PC-3 (cell line): Measurements from ENCODE around the gene C12orf57. TPM values are rescaled to one million over a fixed set of nuclear protein-coding genes. Genes with fewer than 3 reads are reported as not detected.

Source experiments
- ATAC-seq: fragments of 200-7000 bp; cut with Tn5 transposase; 2 replicates; pipeline ENCODE4 v1.9.1; 2020; ENCODE audit warnings: mild to moderate bottlenecking, moderate library complexity
- BruUV-seq: library from RNA; stranded (reverse); fragments of 400-500 nt; replicated peaks from 2 replicates; lab custom pipeline; 2021; lab: Mats Ljungman, UMichigan
- CTCF ChIA-PET: fragments of 300-600 bp; sonication (Branson Sonifier 250); formaldehyde crosslinking; loops from one replicate; lab custom pipeline; 2022; ENCODE audit warnings: antibody characterized with exemption; lab: Charles Lee
- POLR2A ChIA-PET: fragments of 300-600 bp; sonication (Branson Sonifier 250); formaldehyde crosslinking; loops from one replicate; lab custom pipeline; 2022; ENCODE audit warnings: antibody characterized with exemption; ENCODE audit not compliant: unreplicated experiment; lab: Charles Lee
- DNase-seq: peaks from one replicate; pipeline ENCODE4 v3.0.0-alpha.2; 2015
- H2AFZ ChIP-seq: fragments of 300-600 bp; sonication (generic); 2 replicates; pipeline ENCODE4 v1.6.0; 2016; ENCODE audit warnings: antibody characterized with exemption, low read length
- H3F3A ChIP-seq: fragments of 300-600 bp; sonication (generic); one replicate; pipeline ENCODE4 v1.6.0; 2017; ENCODE audit warnings: antibody characterized with exemption, low read length, control low read depth, mild to moderate bottlenecking; ENCODE audit not compliant: unreplicated experiment
- H3K27ac ChIP-seq: fragments of 300-600 bp; sonication (generic); 2 replicates; pipeline ENCODE4 v1.5.1; 2016; ENCODE audit warnings: mild to moderate bottlenecking, low read length
- H3K27me3 ChIP-seq: fragments of 300-600 bp; sonication (generic); 2 replicates; pipeline ENCODE4 v1.6.1; 2016; ENCODE audit warnings: low read length, mixed read lengths
- H3K36me3 ChIP-seq: fragments of 300-600 bp; sonication (generic); 2 replicates; pipeline ENCODE4 v1.6.1; 2016; ENCODE audit warnings: low read depth, mixed run types, low read length, mixed read lengths
- H3K4me1 ChIP-seq: fragments of 300-600 bp; sonication (generic); 2 replicates; pipeline ENCODE4 v1.5.1; 2016; ENCODE audit warnings: low read length; ENCODE audit not compliant: insufficient read depth
- H3K4me2 ChIP-seq: fragments of 300-600 bp; sonication (generic); 2 replicates; pipeline ENCODE4 v1.6.0; 2016; ENCODE audit warnings: low read length
- H3K4me3 ChIP-seq: fragments of 300-600 bp; sonication (generic); 2 replicates; pipeline ENCODE4 v1.5.1; 2016; ENCODE audit warnings: mild to moderate bottlenecking, low read length, mixed read lengths
- H3K79me2 ChIP-seq: fragments of 300-600 bp; sonication (generic); 2 replicates; pipeline ENCODE4 v1.6.1; 2017; ENCODE audit warnings: low read length, mixed read lengths
- H3K9ac ChIP-seq: fragments of 300-600 bp; sonication (generic); 2 replicates; pipeline ENCODE4 v1.6.0; 2016; ENCODE audit warnings: mild to moderate bottlenecking, low read length
- H3K9me2 ChIP-seq: fragments of 300-600 bp; sonication (generic); replicated peaks from 2 replicates; pipeline ENCODE4 v1.6.1; 2016; ENCODE audit warnings: mixed run types, low read length, mixed read lengths
- H3K9me3 ChIP-seq: fragments of 300-600 bp; sonication (generic); 2 replicates; pipeline ENCODE4 v1.6.1; 2016; ENCODE audit warnings: low read length, mixed read lengths
- H4K20me1 ChIP-seq: fragments of 300-600 bp; sonication (generic); 2 replicates; pipeline ENCODE4 v1.6.1; 2016; ENCODE audit warnings: low read length, mixed read lengths
- CTCF ChIP-seq: fragments of 300-600 bp; sonication (generic); conservative IDR thresholded peaks from 2 replicates; pipeline ENCODE4 v1.5.1; 2017; ENCODE audit warnings: antibody characterized with exemption, low read depth, mild to moderate bottlenecking, low read length
- EZH2 ChIP-seq: fragments of 300-600 bp; sonication (generic); IDR thresholded peaks from one replicate; pipeline ENCODE4 v1.6.1; 2017; ENCODE audit warnings: antibody characterized with exemption, mild to moderate bottlenecking, low read length; ENCODE audit not compliant: unreplicated experiment
- EZH2phosphoT487 ChIP-seq: fragments of 300-600 bp; sonication (generic); IDR thresholded peaks from 2 replicates; pipeline ENCODE4 v1.6.1; 2018; ENCODE audit warnings: mild to moderate bottlenecking, antibody characterized with exemption, low read length, borderline replicate concordance
- intact Hi-C: fragments of 100-400 bp; cut with micrococcal nuclease; formaldehyde crosslinking; loops from 2 replicates; pipeline ENCODE4 v1.9.0; 2023
- total RNA-seq: library from RNA; depleted of rRNA; stranded (reverse); fragments of >200 nt; gene quantifications from 2 replicates; pipeline ENCODE4 v1.2.3, GENCODE V29; 2014

C12orf57 gene
- total RNA-seq, 1 experiment from 2014 or later = 125 TPM

- H3K79me2 ChIP-seq = peaks cover 49% of the 10 kb centered on the region
- no peak for DNase-seq
Measured at GRCh38 chr12:6967651-6968100, 23.9 kb downstream of the C12orf57 start.

GRCh38 chr12:6968426-6968825, 24.6 kb downstream of the C12orf57 start:
- CTCF ChIA-PET = interaction anchor here (1.1 kb wide), 1 partner anchor 24 kb away, joined by 3 read pairs; no protein-coding TSS in a partner anchor
- BruUV-seq = no TSS peak
- ATAC-seq (no peak), DNase-seq (no peak)
- Histone ChIP-seq H3K4me1 (peaks cover 25% of the 10 kb centered on the region), H2AFZ (no peak overlapping the region), H3K27ac (no peak overlapping the region), H3K4me2 (peak overlapping the region; percentile 100), H3K4me3 (peak overlapping the region; percentile 98), H3K36me3 (peaks cover 41% of the 10 kb centered on the region), H3K27me3 (no peaks in the 10 kb centered on the region), H3K79me2 (peaks cover 55% of the 10 kb centered on the region), H3K9ac (no peak overlapping the region), H4K20me1 (no peaks in the 10 kb centered on the region), H3K9me3 (no peaks in the 10 kb centered on the region), H3F3A (peaks cover 4% of the 10 kb centered on the region), H3K9me2 (no peaks in the 10 kb centered on the region)
- TF ChIP-seq CTCF (no peak), EZH2 (no peak), EZH2phosphoT487 (no peak)
- intact Hi-C loops = no loop called here
- POLR2A ChIA-PET = no interaction called here

More at GRCh38 chr12:6967651-6968100, 23.9 kb downstream of the C12orf57 start:
- intact Hi-C loops = no loop called here
- ChIA-PET CTCF (no interaction called here), POLR2A (no interaction called here)
- Histone ChIP-seq H3K4me3 (no peak overlapping the region), H3K9ac (no peak overlapping the region), H3K27me3 (no peaks in the 10 kb centered on the region), H3F3A (peaks cover 4% of the 10 kb centered on the region), H3K36me3 (peaks cover 41% of the 10 kb centered on the region), H3K27ac (no peak overlapping the region), H3K4me2 (0 out of 2 replicates have a peak overlapping the region, but pooled peaks have one; percentile 100), H3K9me3 (no peaks in the 10 kb centered on the region), H4K20me1 (no peaks in the 10 kb centered on the region), H3K9me2 (no peaks in the 10 kb centered on the region), H2AFZ (no peak overlapping the region), H3K4me1 (peaks cover 24% of the 10 kb centered on the region)
- ATAC-seq = no peak
- no TSS peak for BruUV-seq
- TF ChIP-seq EZH2 = no peak
- no peak for TF ChIP-seq CTCF
- TF ChIP-seq EZH2phosphoT487 = no peak

GRCh38 chr12:6970096-6970527, 26.3 kb downstream of the C12orf57 start:
- peak; percentile 19 for ATAC-seq
- Histone ChIP-seq H3K79me2 (peaks cover 55% of the 10 kb centered on the region), H3K27ac (peak overlapping the region; percentile 66), H3K4me2 (peak overlapping the region; percentile 100), H3K4me3 (peak overlapping the region; percentile 98), H3K36me3 (peaks cover 50% of the 10 kb centered on the region), H4K20me1 (no peaks in the 10 kb centered on the region), H3K9ac (peak overlapping the region; percentile 100), H3K9me2 (no peaks in the 10 kb centered on the region), H3K4me1 (peaks cover 25% of the 10 kb centered on the region), H3F3A (peaks cover 4% of the 10 kb centered on the region), H3K27me3 (no peaks in the 10 kb centered on the region), H2AFZ (peak overlapping the region; percentile 80), H3K9me3 (no peaks in the 10 kb centered on the region)
- POLR2A ChIA-PET = no interaction called here
- CTCF ChIA-PET = no interaction called here
- intact Hi-C loops = loop anchor here (5.0 kb wide), 1 partner anchor 47 kb away; the partner anchor contains the start of gene LPCAT3
- no peak for DNase-seq
- TF ChIP-seq CTCF (no peak), EZH2 (no peak), EZH2phosphoT487 (no peak)
- BruUV-seq = TSS peak; percentile 32
